ENCODE measurements around the gene PRG2. TPM values are rescaled to one million over a fixed set of nuclear protein-coding genes. Genes with fewer than 3 reads are reported as not detected.
"Not testable (repeated sequence)": the region's sequence is repeated elsewhere in the genome, so short reads cannot be mapped to it uniquely, and the experiment has no call there.

PRG2 gene
- total RNA-seq, 1 donor = not detected

DNA sequence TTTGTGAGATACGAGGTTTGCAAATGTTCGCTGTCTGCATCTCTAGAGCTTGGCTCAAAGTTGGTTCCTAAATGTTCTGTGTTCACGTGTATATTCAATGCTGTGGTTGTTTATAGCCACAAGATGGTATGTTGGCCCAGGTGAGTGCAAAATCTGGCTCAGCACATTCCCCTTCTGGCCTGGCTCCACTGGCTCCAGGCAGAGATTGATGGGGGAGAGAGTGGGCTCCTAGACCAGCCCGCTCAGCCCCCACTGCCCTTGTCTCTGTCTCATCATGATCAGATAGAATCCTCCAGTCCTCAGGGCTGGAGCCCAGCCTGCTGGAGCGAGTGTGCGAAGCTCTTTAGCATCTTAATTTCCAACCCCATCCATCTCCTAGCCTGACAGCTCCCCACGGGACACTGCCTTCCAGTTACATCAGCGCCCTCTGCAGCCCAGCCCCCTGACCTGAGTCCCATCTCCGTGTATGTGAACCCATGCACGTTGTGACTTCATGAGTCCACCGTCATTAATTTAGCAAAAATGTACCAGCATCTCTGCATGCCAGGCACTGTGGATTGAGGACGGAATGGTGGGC is 50.3 kb downstream of the PRG2 start:
- H2AFZ ChIP-seq (ENCODE audit: low read length) = no peak overlapping the region
- H3K9me3 ChIP-seq (ENCODE audit: low read depth, low read length) = no peaks in the 10 kb centered on the region
- no peak overlapping the region for H3K4me3 ChIP-seq (ENCODE audit: insufficient read depth, low read length)
- no peaks in the 10 kb centered on the region for H3K36me3 ChIP-seq (ENCODE audit: insufficient read depth, low read length)
- peak; percentile 65 for DNase-seq (ENCODE audit: insufficient read length, low spot score, missing footprints)
- H3K4me2 ChIP-seq (ENCODE audit: insufficient read depth, low read length) = no peak overlapping the region
- H3K4me1 ChIP-seq (ENCODE audit: insufficient read depth, low read length) = peaks cover 8% of the 10 kb centered on the region
- TF ChIP-seq, protein P1, sequence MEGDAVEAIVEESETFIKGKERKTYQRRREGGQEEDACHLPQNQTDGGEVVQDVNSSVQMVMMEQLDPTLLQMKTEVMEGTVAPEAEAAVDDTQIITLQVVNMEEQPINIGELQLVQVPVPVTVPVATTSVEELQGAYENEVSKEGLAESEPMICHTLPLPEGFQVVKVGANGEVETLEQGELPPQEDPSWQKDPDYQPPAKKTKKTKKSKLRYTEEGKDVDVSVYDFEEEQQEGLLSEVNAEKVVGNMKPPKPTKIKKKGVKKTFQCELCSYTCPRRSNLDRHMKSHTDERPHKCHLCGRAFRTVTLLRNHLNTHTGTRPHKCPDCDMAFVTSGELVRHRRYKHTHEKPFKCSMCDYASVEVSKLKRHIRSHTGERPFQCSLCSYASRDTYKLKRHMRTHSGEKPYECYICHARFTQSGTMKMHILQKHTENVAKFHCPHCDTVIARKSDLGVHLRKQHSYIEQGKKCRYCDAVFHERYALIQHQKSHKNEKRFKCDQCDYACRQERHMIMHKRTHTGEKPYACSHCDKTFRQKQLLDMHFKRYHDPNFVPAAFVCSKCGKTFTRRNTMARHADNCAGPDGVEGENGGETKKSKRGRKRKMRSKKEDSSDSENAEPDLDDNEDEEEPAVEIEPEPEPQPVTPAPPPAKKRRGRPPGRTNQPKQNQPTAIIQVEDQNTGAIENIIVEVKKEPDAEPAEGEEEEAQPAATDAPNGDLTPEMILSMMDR (IDR thresholded peaks at IDR 0.05; ENCODE audit: extremely low read depth, low read depth, low read length) = peak; percentile 18
- peaks cover 14% of the 10 kb centered on the region for H3K79me2 ChIP-seq (ENCODE audit: insufficient read depth, low read length)
- H3K27me3 ChIP-seq (ENCODE audit: insufficient read depth, low read length) = peaks cover 18% of the 10 kb centered on the region
- no peaks in the 10 kb centered on the region for H4K20me1 ChIP-seq (ENCODE audit: insufficient read depth, low read length)
- H3K27ac ChIP-seq (ENCODE audit: low read depth, low read length) = no peak overlapping the region

DNA sequence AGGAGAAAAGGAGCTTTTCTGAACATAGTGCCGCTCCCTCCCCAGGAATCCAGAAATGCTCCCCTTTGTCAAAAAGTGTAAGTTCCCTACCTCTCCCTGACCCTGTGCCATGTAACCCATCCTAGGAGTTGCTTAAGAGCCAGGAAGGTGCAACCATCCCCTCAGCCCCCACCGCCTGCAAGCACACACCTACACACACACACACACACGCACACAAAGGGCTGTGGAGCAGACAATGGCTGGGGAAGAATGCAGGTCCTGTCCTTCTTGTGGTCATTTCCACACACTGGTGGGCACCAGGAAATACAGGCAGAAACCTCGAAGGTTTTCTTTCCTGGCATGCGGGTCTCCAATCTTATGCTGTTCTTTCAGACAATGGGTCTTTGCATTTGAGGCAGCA is 51.1 kb downstream of the PRG2 start:
- Histone ChIP-seq H3K36me3 (ENCODE audit: insufficient read depth, low read length) (peaks cover under 1% of the 10 kb centered on the region), H3K9me3 (ENCODE audit: low read depth, low read length) (no peaks in the 10 kb centered on the region), H3K4me3 (ENCODE audit: insufficient read depth, low read length) (no peak overlapping the region), H3K27me3 (ENCODE audit: insufficient read depth, low read length) (peaks cover 18% of the 10 kb centered on the region), H3K79me2 (ENCODE audit: insufficient read depth, low read length) (peaks cover 22% of the 10 kb centered on the region), H4K20me1 (ENCODE audit: insufficient read depth, low read length) (no peaks in the 10 kb centered on the region), H3K27ac (ENCODE audit: low read depth, low read length) (no peak overlapping the region), H3K4me2 (ENCODE audit: insufficient read depth, low read length) (no peak overlapping the region), H3K4me1 (ENCODE audit: insufficient read depth, low read length) (peaks cover 16% of the 10 kb centered on the region), H2AFZ (ENCODE audit: low read length) (no peak overlapping the region)
- TF ChIP-seq, protein P1 (IDR thresholded peaks at IDR 0.05; ENCODE audit: extremely low read depth, low read depth, low read length) = no peak
- DNase-seq (ENCODE audit: insufficient read length, low spot score, missing footprints) = peak; percentile 71

DNA sequence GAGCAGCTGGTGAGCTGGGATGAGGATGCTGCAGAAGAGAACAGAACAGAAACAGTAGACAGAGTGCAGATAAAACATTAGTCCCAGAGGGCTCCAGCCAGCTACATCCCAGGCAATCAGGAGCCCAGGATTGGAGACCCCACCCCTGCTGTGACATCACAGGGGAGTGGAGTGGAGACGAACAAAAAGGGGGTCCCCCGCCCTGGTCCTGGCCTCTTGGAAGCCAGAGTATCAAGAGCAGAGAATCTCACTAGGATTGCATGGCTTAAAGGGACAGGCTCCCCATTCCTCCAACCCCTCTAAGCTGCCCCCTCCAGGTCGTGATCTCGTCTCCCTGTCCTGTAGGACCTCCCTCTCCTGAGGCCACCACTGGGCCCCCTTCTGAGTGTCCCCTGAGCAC is 52.3 kb downstream of the PRG2 start, which contains the start of gene P2RX3:
Gene P2RX3 (plus strand): TSS at position 211 of the 400 bp plus-strand sequence. CDS start 199 bp downstream, outside the sequence.
- H4K20me1 ChIP-seq (ENCODE audit: insufficient read depth, low read length) = no peaks in the 10 kb centered on the region
- H3K4me3 ChIP-seq (ENCODE audit: insufficient read depth, low read length) = no peak within 1 kb of the TSS
- peaks cover 18% of the 10 kb centered on the region for H3K27me3 ChIP-seq (ENCODE audit: insufficient read depth, low read length)
- peaks cover 10% of the 10 kb centered on the region for H3K36me3 ChIP-seq (ENCODE audit: insufficient read depth, low read length)
- peaks cover 34% of the 10 kb centered on the region for H3K79me2 ChIP-seq (ENCODE audit: insufficient read depth, low read length)
- no peak within 1 kb of the TSS for H3K27ac ChIP-seq (ENCODE audit: low read depth, low read length)
- peaks cover 18% of the 10 kb centered on the region for H3K4me1 ChIP-seq (ENCODE audit: insufficient read depth, low read length)
- TF ChIP-seq, protein P1 (IDR thresholded peaks at IDR 0.05; ENCODE audit: extremely low read depth, low read depth, low read length) = no peak
- no peak within 1 kb of the TSS for H3K4me2 ChIP-seq (ENCODE audit: insufficient read depth, low read length)
- DNase-seq (ENCODE audit: insufficient read length, low spot score, missing footprints) = peak; percentile 43
- no peak within 1 kb of the TSS for H2AFZ ChIP-seq (ENCODE audit: low read length)
- H3K9me3 ChIP-seq (ENCODE audit: low read depth, low read length) = no peaks in the 10 kb centered on the region

DNA sequence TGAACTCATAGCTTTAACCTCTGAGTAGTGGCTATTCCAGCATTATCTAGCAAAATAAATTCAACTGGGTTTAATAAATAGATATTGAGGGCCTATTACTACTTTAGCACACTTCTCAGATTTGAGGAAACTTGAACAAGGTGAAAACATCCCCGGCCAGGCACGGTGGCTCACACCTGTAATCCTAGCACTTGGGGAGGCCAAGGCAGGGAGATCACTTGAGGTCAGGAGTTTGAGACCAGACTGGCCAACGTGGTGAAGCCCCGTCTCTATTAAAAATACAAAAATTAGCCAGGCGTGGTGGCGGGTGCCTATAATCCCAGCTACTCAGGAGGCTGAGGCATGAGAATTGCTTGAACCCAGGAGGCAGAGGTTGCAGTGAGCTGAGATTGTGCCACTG is 53.6 kb downstream of the PRG2 start:
- DNase-seq (ENCODE audit: insufficient read length, low spot score, missing footprints); H3K27ac ChIP-seq (ENCODE audit: low read depth, low read length); H3K4me3 ChIP-seq (ENCODE audit: insufficient read depth, low read length); H4K20me1 ChIP-seq (ENCODE audit: insufficient read depth, low read length); H3K4me2 ChIP-seq (ENCODE audit: insufficient read depth, low read length); H2AFZ ChIP-seq (ENCODE audit: low read length); H3K9me3 ChIP-seq (ENCODE audit: low read depth, low read length): not testable (repeated sequence)
- H3K4me1 ChIP-seq (ENCODE audit: insufficient read depth, low read length) = peaks cover 18% of the 10 kb centered on the region
- peaks cover 23% of the 10 kb centered on the region for H3K36me3 ChIP-seq (ENCODE audit: insufficient read depth, low read length)
- peaks cover 18% of the 10 kb centered on the region for H3K27me3 ChIP-seq (ENCODE audit: insufficient read depth, low read length)
- peaks cover 40% of the 10 kb centered on the region for H3K79me2 ChIP-seq (ENCODE audit: insufficient read depth, low read length)

Other genes with a start within 250 kb of the PRG2 start
- gene LRRC55, start 208.7 kb downstream of the PRG2 start, total RNA-seq = not detected in 2 replicates
- not detected in 2 replicates for gene APLNR, start 153.4 kb downstream of the PRG2 start, total RNA-seq
- 71.6 and 74.6 TPM in 2 replicates for gene TNKS1BP1, start 65.7 kb downstream of the PRG2 start, total RNA-seq
- gene SSRP1, start 54.8 kb downstream of the PRG2 start, total RNA-seq = 55.4 and 58.0 TPM in 2 replicates
- gene P2RX3, start 52.3 kb downstream of the PRG2 start, total RNA-seq = not detected in 2 replicates
- gene PRG3, start 9.5 kb downstream of the PRG2 start, total RNA-seq = not detected in 2 replicates
- gene SLC43A3, start 36.5 kb upstream of the PRG2 start, total RNA-seq = 51.4 and 61.0 TPM in 2 replicates
- gene RTN4RL2, start 69.9 kb upstream of the PRG2 start, total RNA-seq = 0.29 and 0.36 TPM in 2 replicates
- 18.5 and 28.0 TPM in 2 replicates for gene SLC43A1, start 125.1 kb upstream of the PRG2 start, total RNA-seq
- gene TIMM10, start 140.1 kb upstream of the PRG2 start, total RNA-seq = 22.1 and 25.7 TPM in 2 replicates
- not detected in 2 replicates for gene SMTNL1, start 146.9 kb upstream of the PRG2 start, total RNA-seq
- gene UBE2L6, start 177.0 kb upstream of the PRG2 start, total RNA-seq = 61.3 and 65.9 TPM in 2 replicates
- gene SERPING1, start 207.0 kb upstream of the PRG2 start, total RNA-seq = 31.5 and 47.7 TPM in 2 replicates